Stimulated activated CD8-positive, alpha-beta memory T cell treated with anti-CD3 and anti-CD28 coated beads, Interleukin-12 subunit alpha, Interleukin-12 subunit beta, amount 100 ng/mL, for 24 hours (primary cell): ENCODE results near the gene WFS1.

Experiments
- DNase-seq: peaks from one replicate; pipeline ENCODE4 v3.0.0-alpha.2; 2020; ENCODE audit errors: extremely low read depth

WFS1 gene

GRCh38 chr4:6235901-6236640, 33.6 kb upstream of the WFS1 start:
- no peak for DNase-seq

- no peak for DNase-seq
These were observed 32.7 kb upstream of the WFS1 start for GRCh38 chr4:6236816-6237390.

- no peak for DNase-seq
These were observed 30.2 kb upstream of the WFS1 start for GRCh38 chr4:6239486-6239885.

- no peak for DNase-seq
These were observed 29.7 kb upstream of the WFS1 start for GRCh38 chr4:6239968-6240367.

GRCh38 chr4:6241062-6241845, 28.4 kb upstream of the WFS1 start:
- no peak for DNase-seq

- DNase-seq: no peak
These were observed 27.2 kb upstream of the WFS1 start for GRCh38 chr4:6242271-6243029.

GRCh38 chr4:6245246-6246169, 24.1 kb upstream of the WFS1 start:
- no peak for DNase-seq

GRCh38 chr4:6246170-6246634, 23.4 kb upstream of the WFS1 start:
- DNase-seq: no peak

GRCh38 chr4:6248394-6248793, 21.3 kb upstream of the WFS1 start:
- no peak for DNase-seq

GRCh38 chr4:6250235-6250983, 19.2 kb upstream of the WFS1 start:
- DNase-seq: no peak

GRCh38 chr4:6250984-6251295, 18.7 kb upstream of the WFS1 start:
- DNase-seq: no peak

- DNase-seq: no peak
These were observed 18.3 kb upstream of the WFS1 start for GRCh38 chr4:6251365-6251764.

GRCh38 chr4:6252051-6252450, 17.6 kb upstream of the WFS1 start:
- no peak for DNase-seq

GRCh38 chr4:6253111-6253510, 16.5 kb upstream of the WFS1 start:
- DNase-seq: no peak

GRCh38 chr4:6253961-6254360, 15.7 kb upstream of the WFS1 start:
- DNase-seq: no peak

- DNase-seq: no peak
These were observed 13.5 kb upstream of the WFS1 start for GRCh38 chr4:6256141-6256540.

GRCh38 chr4:6257247-6258025, 12.2 kb upstream of the WFS1 start:
- DNase-seq: no peak

- no peak for DNase-seq
These were observed 11.7 kb upstream of the WFS1 start for GRCh38 chr4:6258026-6258360.

GRCh38 chr4:6258741-6259140, 10.9 kb upstream of the WFS1 start:
- no peak for DNase-seq

GRCh38 chr4:6259886-6260285, 9.8 kb upstream of the WFS1 start:
- DNase-seq: no peak
